Uterus (tissue), 4 donors: Measurements from ENCODE around the gene SMIM20. TPM values are rescaled to one million over a fixed set of nuclear protein-coding genes. Genes with fewer than 3 reads are reported as not detected.

Source experiments
- total RNA-seq, 4 donors: library from RNA; depleted of rRNA in 3 of 4; stranded (reverse); fragments of >200 nt in 3 of 4; gene quantifications; one replicate each; pipeline versions ENCODE4 v1.1.0 to v1.2.4, GENCODE V29; 2014 to 2023
- donor health status: DM: yes; HTN: yes; CAD: no.

Gene SMIM20
- total RNA-seq, 4 donors from 2014 or later, result 22.7 to 208 (median 32.4) TPM

Other genes with a start within 250 kb of the SMIM20 start
- gene SEL1L3, start 51.2 kb upstream of the SMIM20 start, total RNA-seq, result 10 to 100 TPM in 3 of 4 donors, 1 to 10 TPM in 1; 4.1 to 46.1 (median 21.2) TPM